Fibroblast of pulmonary artery (primary cell): ENCODE measurements around the gene ATF7.

Experiments
- DNase-seq: peaks from one replicate; pipeline ENCODE4 v3.0.0-alpha.2; 2010; ENCODE audit warnings: low read depth
- H3K4me3 ChIP-seq: replicated peaks from 2 replicates; pipeline ENCODE4 v1.5.1; 2011; ENCODE audit warnings: low read depth, mild to moderate bottlenecking, control low read depth, low read length, moderate library complexity
- CTCF ChIP-seq: IDR thresholded peaks from 2 replicates; pipeline ENCODE4 v1.5.1; 2011; ENCODE audit warnings: mild to moderate bottlenecking, control low read depth, low read length, inconsistent platforms; ENCODE audit errors: missing control alignments

ATF7 gene

GRCh38 chr12:53579545-53579955, 46.6 kb downstream of the ATF7 start:
- no peak for DNase-seq
- TF ChIP-seq CTCF = no peak

GRCh38 chr12:53578783-53579182, 47.4 kb downstream of the ATF7 start:
- no peak for TF ChIP-seq CTCF
- H3K4me3 ChIP-seq = no peak overlapping the region

More at GRCh38 chr12:53579545-53579955, 46.6 kb downstream of the ATF7 start:
- H3K4me3 ChIP-seq = no peak overlapping the region

GRCh38 chr12:53577941-53578352, 48.2 kb downstream of the ATF7 start:
- H3K4me3 ChIP-seq = no peak overlapping the region
- TF ChIP-seq CTCF = no peak
- no peak for DNase-seq

More at GRCh38 chr12:53578783-53579182, 47.4 kb downstream of the ATF7 start:
- no peak for DNase-seq

GRCh38 chr12:53575502-53576249, 50.5 kb downstream of the ATF7 start:
- H3K4me3 ChIP-seq = no peak overlapping the region
- TF ChIP-seq CTCF = no peak
- DNase-seq = peak; percentile 83

GRCh38 chr12:53572134-53572758, 53.9 kb downstream of the ATF7 start:
- DNase-seq = no peak
- TF ChIP-seq CTCF = no peak
- H3K4me3 ChIP-seq = no peak overlapping the region

GRCh38 chr12:53571295-53571694, 54.9 kb downstream of the ATF7 start:
- DNase-seq = no peak
- no peak for TF ChIP-seq CTCF
- H3K4me3 ChIP-seq = no peak overlapping the region
